HEK293T (cell line): ENCODE results near the gene MYO18B.

Experiments used
- FOXA1 ChIP-seq: fragments of 450-650 bp; IDR thresholded peaks from 2 replicates; pipeline ENCODE4 v1.6.1; 2016; ENCODE audit warnings: mild to moderate bottlenecking
- FOXK2 ChIP-seq: fragments of 450-650 bp; IDR thresholded peaks from 2 replicates; pipeline ENCODE4 v1.6.1; 2016; ENCODE audit warnings: mild to moderate bottlenecking
- FOXM1 ChIP-seq: fragments of 450-650 bp; IDR thresholded peaks from 2 replicates; pipeline ENCODE4 v1.6.1; 2017; ENCODE audit warnings: mild to moderate bottlenecking, borderline replicate concordance
- HDGF ChIP-seq: fragments of 450-650 bp; IDR thresholded peaks from 2 replicates; pipeline ENCODE4 v1.6.1; 2017; ENCODE audit warnings: antibody characterized with exemption, borderline replicate concordance
- SP1 ChIP-seq: fragments of 450-650 bp; IDR thresholded peaks from 2 replicates; pipeline ENCODE4 v1.6.1; 2017
- TARDBP ChIP-seq: fragments of 450-650 bp; IDR thresholded peaks from 2 replicates; pipeline ENCODE4 v1.6.1; 2016

- TF ChIP-seq SP1, result no peak
- TF ChIP-seq TARDBP, result no peak
- no peak for TF ChIP-seq HDGF
- no peak for TF ChIP-seq FOXM1
- TF ChIP-seq FOXK2, result no peak
- TF ChIP-seq FOXA1, result no peak
These were observed 305.9 kb downstream of the MYO18B start for GRCh38 chr22:26047920-26048319.
